OCI-LY7 (cell line): ENCODE measurements around the gene CD81. TPM values are rescaled to one million over a fixed set of nuclear protein-coding genes. Genes with fewer than 3 reads are reported as not detected.
A peak's percentile ranks its signal among the peaks of the same experiment; 100 is the strongest.

Source experiments
- BruUV-seq: library from RNA; stranded (reverse); fragments of 400-500 nt; replicated peaks from 2 replicates; lab custom pipeline; 2021; lab: Mats Ljungman, UMichigan
- CTCF ChIA-PET: fragments of 300-600 bp; sonication (Branson Sonifier 250); formaldehyde crosslinking; loops from one replicate; lab custom pipeline; 2022; ENCODE audit warnings: antibody characterized with exemption; ENCODE audit not compliant: unreplicated experiment; lab: Charles Lee
- POLR2A ChIA-PET: fragments of 300-600 bp; sonication (Branson Sonifier 250); formaldehyde crosslinking; loops from one replicate; lab custom pipeline; 2022; ENCODE audit warnings: antibody characterized with exemption; lab: Charles Lee
- DNase-seq: peaks from one replicate; pipeline ENCODE4 v3.0.0-alpha.2; 2015; ENCODE audit warnings: low spot score
- H2AFZ ChIP-seq: fragments of 200-600 bp; sonication (generic), shearing (Covaris generic); 2 replicates; pipeline ENCODE4 v1.6.1; 2014; ENCODE audit warnings: mild to moderate bottlenecking, antibody characterized with exemption, low read length, moderate library complexity
- H3K27ac ChIP-seq: fragments of 200-600 bp; sonication (generic); 2 replicates; pipeline ENCODE4 v1.5.1; 2014; ENCODE audit warnings: mixed run types, low read depth, mild to moderate bottlenecking, moderate library complexity, low read length, inconsistent platforms; ENCODE audit not compliant: poor library complexity, severe bottlenecking
- H3K36me3 ChIP-seq: fragments of 200-600 bp; sonication (generic); 2 replicates; pipeline ENCODE4 v1.6.1; 2014; ENCODE audit warnings: mild to moderate bottlenecking, antibody characterized with exemption, low read length, moderate library complexity, mixed read lengths; ENCODE audit not compliant: insufficient read depth
- H3K4me1 ChIP-seq: fragments of 200-600 bp; sonication (generic); 2 replicates; pipeline ENCODE4 v1.5.1; 2014; ENCODE audit warnings: mild to moderate bottlenecking, low read length; ENCODE audit not compliant: insufficient read depth, poor library complexity, severe bottlenecking
- H3K4me2 ChIP-seq: fragments of 200-600 bp; sonication (generic); 2 replicates; pipeline ENCODE4 v1.6.1; 2014; ENCODE audit warnings: mild to moderate bottlenecking, low read length
- H3K4me3 ChIP-seq: fragments of 200-600 bp; sonication (generic); 2 replicates; pipeline ENCODE4 v1.5.1; 2014; ENCODE audit warnings: mild to moderate bottlenecking, low read depth, low read length; ENCODE audit not compliant: poor library complexity, severe bottlenecking
- H3K79me2 ChIP-seq: fragments of 200-600 bp; sonication (generic); 2 replicates; pipeline ENCODE4 v1.6.1; 2016; ENCODE audit warnings: low read depth, mild to moderate bottlenecking, low read length, moderate library complexity, mixed read lengths; ENCODE audit not compliant: insufficient read depth
- H3K9me2 ChIP-seq: fragments of 200-600 bp; sonication (generic); 2 replicates; pipeline ENCODE4 v1.6.1; 2016; ENCODE audit warnings: mild to moderate bottlenecking, low read length, mixed read lengths; ENCODE audit not compliant: insufficient read depth
- H3K9me3 ChIP-seq: fragments of 200-600 bp; sonication (generic); 2 replicates; pipeline ENCODE4 v1.6.1; 2014; ENCODE audit warnings: mild to moderate bottlenecking, mixed run types, low read length, mixed read lengths
- H4K20me1 ChIP-seq: fragments of 200-600 bp; sonication (generic); 2 replicates; pipeline ENCODE4 v1.6.1; 2014; ENCODE audit warnings: mild to moderate bottlenecking, antibody characterized with exemption, low read length, moderate library complexity, mixed read lengths; ENCODE audit not compliant: insufficient read depth
- CTCF ChIP-seq: fragments of 200-600 bp; sonication (generic); conservative IDR thresholded peaks from 2 replicates; pipeline ENCODE4 v1.5.1; 2014; ENCODE audit warnings: mild to moderate bottlenecking, antibody characterized with exemption, low read length, moderate library complexity, mixed read lengths
- EZH2phosphoT487 ChIP-seq: fragments of 200-600 bp; sonication (generic); IDR thresholded peaks from 2 replicates; pipeline ENCODE4 v1.6.1; 2018; ENCODE audit warnings: low read depth, borderline replicate concordance, mild to moderate bottlenecking, mixed run types, antibody characterized with exemption, low read length, moderate library complexity, mixed read lengths
- intact Hi-C: fragments of 100-400 bp; cut with micrococcal nuclease; formaldehyde crosslinking; loops from one replicate; pipeline ENCODE4 v1.10.0; 2022; ENCODE audit not compliant: unreplicated experiment
- small RNA-seq: library from RNA; depleted of rRNA; stranded (forward); fragments of <200 nt; gene quantifications from one replicate; pipeline ENCODE3, GENCODE V24; 2014
- total RNA-seq, 2 experiments: library from RNA; depleted of rRNA in 1 of 2; stranded (reverse); fragments of >200 nt in 1 of 2; shearing (Covaris generic) in 1 of 2; gene quantifications; 2 replicates each; pipeline ENCODE4 v1.2.3, GENCODE V29; 2014 to 2022

CD81 gene
- total RNA-seq, 2 experiments from 2014 or later = 290 to 343 TPM

GRCh38 chr11:2446590-2447252, 69.6 kb downstream of the CD81 start:
- Histone ChIP-seq H2AFZ (peak overlapping the region; percentile 82), H3K4me3 (peak overlapping the region; percentile 41), H3K4me1 (peaks cover 21% of the 10 kb centered on the region), H3K27ac (no peak overlapping the region), H3K9me3 (no peaks in the 10 kb centered on the region), H3K36me3 (no peaks in the 10 kb centered on the region), H4K20me1 (no peaks in the 10 kb centered on the region), H3K9me2 (no peaks in the 10 kb centered on the region), H3K79me2 (no peaks in the 10 kb centered on the region), H3K4me2 (peak overlapping the region; percentile 38)
- ChIA-PET CTCF (no interaction called here), POLR2A (no interaction called here)
- no peak for TF ChIP-seq CTCF
- TF ChIP-seq EZH2phosphoT487 = no peak
- DNase-seq = peak; percentile 64
- intact Hi-C loops = no loop called here
- BruUV-seq = no TSS peak

Small RNA genes lying within 50 kb of the gene (small RNA-seq; reads per million reads assigned to genes)
- not detected for gene RF00019

Other genes with a start within 250 kb of the CD81 start
- gene IGF2, start 237.9 kb upstream of the CD81 start, total RNA-seq (2014; rRNA removed; shearing (Covaris generic)) = not detected in 2 replicates
- gene IGF2, start 237.9 kb upstream of the CD81 start, total RNA-seq (2022) = not detected in 2 replicates
- not detected in 2 replicates for gene INS, start 216.1 kb upstream of the CD81 start, total RNA-seq (2014; rRNA removed; shearing (Covaris generic))
- not detected in 2 replicates for gene INS, start 216.1 kb upstream of the CD81 start, total RNA-seq (2022)
- not detected in 2 replicates for gene TH, start 205.5 kb upstream of the CD81 start, total RNA-seq (2014; rRNA removed; shearing (Covaris generic))
- not detected in 2 replicates for gene TH, start 205.5 kb upstream of the CD81 start, total RNA-seq (2022)
- gene ASCL2, start 106.7 kb upstream of the CD81 start, total RNA-seq (2014; rRNA removed; shearing (Covaris generic)) = not detected in 2 replicates
- gene ASCL2, start 106.7 kb upstream of the CD81 start, total RNA-seq (2022) = not detected in 2 replicates
- gene C11orf21, start 75.4 kb upstream of the CD81 start, total RNA-seq (2014; rRNA removed; shearing (Covaris generic)) = 0.47 TPM in 1 of 2 replicates, not detected in the other
- 1.9 and 2.5 TPM in 2 replicates for gene C11orf21, start 75.4 kb upstream of the CD81 start, total RNA-seq (2022)
- 0.69 and 1.1 TPM in 2 replicates for gene TSPAN32, start 75.3 kb upstream of the CD81 start, total RNA-seq (2014; rRNA removed; shearing (Covaris generic))
- 1.5 and 2.0 TPM in 2 replicates for gene TSPAN32, start 75.3 kb upstream of the CD81 start, total RNA-seq (2022)
- gene TSSC4, start 23.4 kb downstream of the CD81 start, total RNA-seq (2014; rRNA removed; shearing (Covaris generic)) = 40.4 and 43.5 TPM in 2 replicates
- gene TSSC4, start 23.4 kb downstream of the CD81 start, total RNA-seq (2022) = 41.3 and 50.9 TPM in 2 replicates
- gene TRPM5, start 67.2 kb downstream of the CD81 start, total RNA-seq (2014; rRNA removed; shearing (Covaris generic)) = not detected in 2 replicates
- gene TRPM5, start 67.2 kb downstream of the CD81 start, total RNA-seq (2022) = not detected in 2 replicates
- 0.22 and 0.72 TPM in 2 replicates for gene KCNQ1, start 67.7 kb downstream of the CD81 start, total RNA-seq (2014; rRNA removed; shearing (Covaris generic))
- 1.3 and 1.8 TPM in 2 replicates for gene KCNQ1, start 67.7 kb downstream of the CD81 start, total RNA-seq (2022)